Measurements from ENCODE around the gene EHBP1.

The EHBP1 gene

GRCh38 chr2:63007813-63008458 is 302.4 kb downstream of the EHBP1 start:
- Histone ChIP-seq H3K36me3 (ENCODE audit: control insufficient read depth, low read length) (no peaks in the 10 kb centered on the region), H3K27ac (ENCODE audit: low read depth, low read length) (no peak overlapping the region), H3F3A (ENCODE audit: control insufficient read depth, insufficient read depth) (no peaks in the 10 kb centered on the region), H3K4me2 (ENCODE audit: low read length) (no peak overlapping the region), H3K9me3 (ENCODE audit: control insufficient read depth, insufficient read depth, low read length) (no peaks in the 10 kb centered on the region), H3K4me3 (ENCODE audit: low read length) (no peak overlapping the region), H3K9me2 (replicated peaks; ENCODE audit: control insufficient read depth, low read length) (no peaks in the 10 kb centered on the region), H3K4me1 (ENCODE audit: control insufficient read depth, low read length) (no peaks in the 10 kb centered on the region), H3K79me2 (ENCODE audit: control insufficient read depth, low read length) (no peaks in the 10 kb centered on the region), H4K20me1 (ENCODE audit: control insufficient read depth, insufficient read depth, low read depth, low read length) (no peaks in the 10 kb centered on the region), H3K27me3 (ENCODE audit: control insufficient read depth, low read length) (no peaks in the 10 kb centered on the region)
- TF ChIP-seq CTCF (IDR thresholded peaks at IDR 0.05; ENCODE audit: low read depth, low read length, poor library complexity, severe bottlenecking) (no peak), EZH2phosphoT487 (IDR thresholded peaks at IDR 0.05; ENCODE audit: borderline replicate concordance, low read length) (no peak)

- Histone ChIP-seq H3K4me3 (ENCODE audit: low read length) (no peak overlapping the region), H3K27ac (ENCODE audit: low read depth, low read length) (no peak overlapping the region), H3K4me1 (ENCODE audit: control insufficient read depth, low read length) (no peaks in the 10 kb centered on the region), H3K9me3 (ENCODE audit: control insufficient read depth, insufficient read depth, low read length) (no peaks in the 10 kb centered on the region), H4K20me1 (ENCODE audit: control insufficient read depth, insufficient read depth, low read depth, low read length) (no peaks in the 10 kb centered on the region), H3K36me3 (ENCODE audit: control insufficient read depth, low read length) (no peaks in the 10 kb centered on the region), H3K79me2 (ENCODE audit: control insufficient read depth, low read length) (no peaks in the 10 kb centered on the region), H3K27me3 (ENCODE audit: control insufficient read depth, low read length) (no peaks in the 10 kb centered on the region), H3K9me2 (replicated peaks; ENCODE audit: control insufficient read depth, low read length) (no peaks in the 10 kb centered on the region), H3K4me2 (ENCODE audit: low read length) (no peak overlapping the region), H3F3A (ENCODE audit: control insufficient read depth, insufficient read depth) (no peaks in the 10 kb centered on the region)
- no peak for TF ChIP-seq CTCF (IDR thresholded peaks at IDR 0.05; ENCODE audit: low read depth, low read length, poor library complexity, severe bottlenecking)
- no peak for TF ChIP-seq EZH2phosphoT487 (IDR thresholded peaks at IDR 0.05; ENCODE audit: borderline replicate concordance, low read length)
Measured at GRCh38 chr2:63008838-63009237, 303.3 kb downstream of the EHBP1 start.

- no peak overlapping the region for H3K4me2 ChIP-seq (ENCODE audit: low read length)
- no peaks in the 10 kb centered on the region for H3K4me1 ChIP-seq (ENCODE audit: control insufficient read depth, low read length)
- no peaks in the 10 kb centered on the region for H3K27me3 ChIP-seq (ENCODE audit: control insufficient read depth, low read length)
- no peak overlapping the region for H3K4me3 ChIP-seq (ENCODE audit: low read length)
- TF ChIP-seq CTCF (IDR thresholded peaks at IDR 0.05; ENCODE audit: low read depth, low read length, poor library complexity, severe bottlenecking) (no peak), EZH2phosphoT487 (IDR thresholded peaks at IDR 0.05; ENCODE audit: borderline replicate concordance, low read length) (no peak)
- H3K79me2 ChIP-seq (ENCODE audit: control insufficient read depth, low read length), result no peaks in the 10 kb centered on the region
- H3F3A ChIP-seq (ENCODE audit: control insufficient read depth, insufficient read depth), result no peaks in the 10 kb centered on the region
- H3K9me3 ChIP-seq (ENCODE audit: control insufficient read depth, insufficient read depth, low read length), result no peaks in the 10 kb centered on the region
- no peaks in the 10 kb centered on the region for H4K20me1 ChIP-seq (ENCODE audit: control insufficient read depth, insufficient read depth, low read depth, low read length)
- no peaks in the 10 kb centered on the region for H3K9me2 ChIP-seq (replicated peaks; ENCODE audit: control insufficient read depth, low read length)
- H3K36me3 ChIP-seq (ENCODE audit: control insufficient read depth, low read length), result no peaks in the 10 kb centered on the region
- H3K27ac ChIP-seq (ENCODE audit: low read depth, low read length), result no peak overlapping the region
Measured at GRCh38 chr2:63009490-63009889, 304.0 kb downstream of the EHBP1 start.
